CD8-positive, alpha-beta memory T cell (primary cell): ENCODE results near the gene GADD45A. TPM values are rescaled to one million over a fixed set of nuclear protein-coding genes. Genes with fewer than 3 reads are reported as not detected.

Source experiments
- CTCF ChIA-PET: fragments of 350-600 bp; sonication (Branson Sonifier 250); formaldehyde crosslinking; loops from one replicate; lab custom pipeline; 2021; ENCODE audit warnings: antibody characterized with exemption; lab: Charles Lee
- POLR2A ChIA-PET: fragments of 350-600 bp; sonication (Branson Sonifier 250); formaldehyde crosslinking; loops from one replicate; lab custom pipeline; 2021; ENCODE audit warnings: antibody characterized with exemption; lab: Charles Lee
- DNase-seq, 5 donors: peaks; one replicate each; pipeline versions ENCODE4 v3.0.0 to v3.0.0-alpha.2; 2020 to 2022; ENCODE audit warnings: mixed read lengths in 1 of 5
- H3K27ac ChIP-seq: one replicate; pipeline ENCODE4 v1.7.0; 2013; ENCODE audit warnings: low read depth, mild to moderate bottlenecking, low read length, moderate library complexity
- H3K27me3 ChIP-seq: 2 replicates; pipeline ENCODE4 v1.7.0; 2013; ENCODE audit warnings: low read length, mild to moderate bottlenecking; ENCODE audit not compliant: insufficient read depth, poor library complexity, severe bottlenecking
- H3K36me3 ChIP-seq: 2 replicates; pipeline ENCODE4 v1.7.0; 2013; ENCODE audit warnings: mild to moderate bottlenecking, low read length, moderate library complexity; ENCODE audit not compliant: insufficient read depth
- H3K4me1 ChIP-seq: 2 replicates; pipeline ENCODE4 v1.7.0; 2013; ENCODE audit warnings: mild to moderate bottlenecking, low read length, moderate library complexity; ENCODE audit not compliant: insufficient read depth
- H3K4me3 ChIP-seq: 2 replicates; pipeline ENCODE4 v1.7.0; 2013; ENCODE audit warnings: mild to moderate bottlenecking, low read length
- H3K9me3 ChIP-seq: 2 replicates; pipeline ENCODE4 v1.7.0; 2013; ENCODE audit warnings: mild to moderate bottlenecking, low read length
- H3K27ac Mint-ChIP-seq, 8 donors: one replicate each; pipeline ENCODE4 v1.8.0; 2020 to 2021; ENCODE audit warnings: mixed read lengths in 8 of 8, mild to moderate bottlenecking in 6 of 8, inconsistent platforms in 3 of 8, moderate library complexity in 3 of 8
- H3K27me3 Mint-ChIP-seq, 2 donors: one replicate each; pipeline ENCODE4 v1.8.0; 2020 to 2021; ENCODE audit warnings: mixed read lengths in 2 of 2, mild to moderate bottlenecking in 1 of 2, moderate library complexity in 1 of 2
- H3K36me3 Mint-ChIP-seq, 3 donors: one replicate each; pipeline ENCODE4 v1.8.0; 2020 to 2021; ENCODE audit warnings: mixed read lengths in 3 of 3, inconsistent platforms in 1 of 3, mild to moderate bottlenecking in 1 of 3
- H3K4me1 Mint-ChIP-seq, 3 donors: one replicate each; pipeline ENCODE4 v1.8.0; 2020 to 2021; ENCODE audit warnings: mixed read lengths in 3 of 3, inconsistent platforms in 1 of 3, mild to moderate bottlenecking in 1 of 3
- H3K4me3 Mint-ChIP-seq, 7 donors: one replicate each; pipeline ENCODE4 v1.8.0; 2020 to 2021; ENCODE audit warnings: mixed read lengths in 7 of 7, mild to moderate bottlenecking in 6 of 7, moderate library complexity in 4 of 7, inconsistent platforms in 2 of 7
- H3K9me3 Mint-ChIP-seq, 5 donors: one replicate each; pipeline ENCODE4 v1.8.0; 2020 to 2022; ENCODE audit warnings: mixed read lengths in 5 of 5, mild to moderate bottlenecking in 3 of 5, moderate library complexity in 2 of 5, inconsistent platforms in 1 of 5
- polyA plus RNA-seq: library from polyadenylated mRNA; unstranded; fragments of 300-500 nt; fragmentation: Illumina TruSeq; gene quantifications from one replicate; pipeline ENCODE4 v1.2.3, GENCODE V29; 2021
- total RNA-seq, 2 experiments: library from RNA; stranded (reverse); gene quantifications; one replicate each; pipeline ENCODE4 v1.2.3, GENCODE V29; 2021

The GADD45A gene
- total and polyA plus RNA-seq, 3 experiments from 2014 or later = 9.8 to 36.2 (median 35.2) TPM

- no peak for DNase-seq
- Histone ChIP-seq H3K27me3 (no peaks in the 10 kb centered on the region), H3K4me3 (no peak overlapping the region), H3K27ac (no peak overlapping the region), H3K4me1 (no peaks in the 10 kb centered on the region), H3K36me3 (no peaks in the 10 kb centered on the region), H3K9me3 (no peaks in the 10 kb centered on the region)
- H3K4me3 Mint-ChIP-seq = no peak overlapping the region
- CTCF ChIA-PET = no interaction called here
- no peaks in the 10 kb centered on the region for H3K36me3 Mint-ChIP-seq
- peaks cover 0 to 7% of the 10 kb centered on the region in 2 donors for H3K27me3 Mint-ChIP-seq
- no peak overlapping the region for H3K27ac Mint-ChIP-seq
- no peaks in the 10 kb centered on the region for H3K4me1 Mint-ChIP-seq
- POLR2A ChIA-PET = no interaction called here
- H3K9me3 Mint-ChIP-seq = no peaks in the 10 kb centered on the region
Measured at GRCh38 chr1:67647036-67647798, 37.8 kb upstream of the GADD45A start.

GRCh38 chr1:67647814-67648358, 37.1 kb upstream of the GADD45A start:
- Histone ChIP-seq H3K4me3 (no peak overlapping the region), H3K27ac (no peak overlapping the region), H3K27me3 (no peaks in the 10 kb centered on the region), H3K4me1 (no peaks in the 10 kb centered on the region), H3K36me3 (no peaks in the 10 kb centered on the region), H3K9me3 (no peaks in the 10 kb centered on the region)
- Mint-ChIP-seq H3K36me3 (no peaks in the 10 kb centered on the region), H3K27ac (no peak overlapping the region), H3K9me3 (no peaks in the 10 kb centered on the region), H3K27me3 (peaks cover 0 to 7% of the 10 kb centered on the region in 2 donors), H3K4me1 (peaks cover 0 to 2% (median 0%) of the 10 kb centered on the region in 3 donors), H3K4me3 (no peak overlapping the region)
- no peak for DNase-seq
- POLR2A ChIA-PET = no interaction called here
- CTCF ChIA-PET = no interaction called here

- Mint-ChIP-seq H3K4me3 (no peak overlapping the region), H3K27ac (no peak overlapping the region), H3K27me3 (peaks cover 0 to 11% of the 10 kb centered on the region in 2 donors), H3K4me1 (peaks cover 0 to 3% (median 0%) of the 10 kb centered on the region in 3 donors), H3K36me3 (no peaks in the 10 kb centered on the region), H3K9me3 (no peaks in the 10 kb centered on the region)
- Histone ChIP-seq H3K4me1 (no peaks in the 10 kb centered on the region), H3K4me3 (no peak overlapping the region), H3K36me3 (no peaks in the 10 kb centered on the region), H3K9me3 (no peaks in the 10 kb centered on the region), H3K27ac (no peak overlapping the region), H3K27me3 (no peaks in the 10 kb centered on the region)
- no peak for DNase-seq
- CTCF ChIA-PET = no interaction called here
- POLR2A ChIA-PET = no interaction called here
Measured at GRCh38 chr1:67648582-67649326, 36.2 kb upstream of the GADD45A start.

- H3K4me3 Mint-ChIP-seq = no peak overlapping the region
- H3K27me3 Mint-ChIP-seq = peaks cover 0 to 11% of the 10 kb centered on the region in 2 donors
- POLR2A ChIA-PET = no interaction called here
- CTCF ChIA-PET = no interaction called here
- H3K4me1 Mint-ChIP-seq = peaks cover 0 to 3% (median 0%) of the 10 kb centered on the region in 3 donors
- Histone ChIP-seq H3K27ac (no peak overlapping the region), H3K27me3 (no peaks in the 10 kb centered on the region), H3K4me1 (no peaks in the 10 kb centered on the region), H3K4me3 (no peak overlapping the region), H3K36me3 (no peaks in the 10 kb centered on the region), H3K9me3 (no peaks in the 10 kb centered on the region)
- no peaks in the 10 kb centered on the region for H3K36me3 Mint-ChIP-seq
- H3K9me3 Mint-ChIP-seq = no peaks in the 10 kb centered on the region
- H3K27ac Mint-ChIP-seq = no peak overlapping the region
- DNase-seq = no peak
Measured at GRCh38 chr1:67650061-67650460, 34.9 kb upstream of the GADD45A start.

GRCh38 chr1:67651031-67651430, 34.0 kb upstream of the GADD45A start:
- Histone ChIP-seq H3K27ac (no peak overlapping the region), H3K4me3 (no peak overlapping the region), H3K27me3 (no peaks in the 10 kb centered on the region), H3K4me1 (no peaks in the 10 kb centered on the region), H3K9me3 (no peaks in the 10 kb centered on the region), H3K36me3 (no peaks in the 10 kb centered on the region)
- H3K4me3 Mint-ChIP-seq = no peak overlapping the region
- ChIA-PET CTCF (no interaction called here), POLR2A (no interaction called here)
- H3K27me3 Mint-ChIP-seq = peaks cover 0 to 11% of the 10 kb centered on the region in 2 donors
- no peaks in the 10 kb centered on the region for H3K36me3 Mint-ChIP-seq
- H3K4me1 Mint-ChIP-seq = peaks cover 0 to 3% (median 0%) of the 10 kb centered on the region in 3 donors
- no peak for DNase-seq
- no peak overlapping the region for H3K27ac Mint-ChIP-seq
- no peaks in the 10 kb centered on the region for H3K9me3 Mint-ChIP-seq

GRCh38 chr1:67652800-67653199, 32.2 kb upstream of the GADD45A start:
- peaks cover 0 to 14% of the 10 kb centered on the region in 2 donors for H3K27me3 Mint-ChIP-seq
- H3K36me3 Mint-ChIP-seq = no peaks in the 10 kb centered on the region
- no peak for DNase-seq
- no peaks in the 10 kb centered on the region for H3K9me3 Mint-ChIP-seq
- Histone ChIP-seq H3K36me3 (no peaks in the 10 kb centered on the region), H3K9me3 (no peaks in the 10 kb centered on the region), H3K4me1 (no peaks in the 10 kb centered on the region), H3K27ac (no peak overlapping the region), H3K27me3 (no peaks in the 10 kb centered on the region), H3K4me3 (no peak overlapping the region)
- no peak overlapping the region for H3K4me3 Mint-ChIP-seq
- H3K27ac Mint-ChIP-seq = peak overlapping the region in 1 of 8 donors; percentile 24
- POLR2A ChIA-PET = no interaction called here
- CTCF ChIA-PET = no interaction called here
- H3K4me1 Mint-ChIP-seq = peaks cover 0 to 3% (median 0%) of the 10 kb centered on the region in 3 donors

GRCh38 chr1:67653304-67653703, 31.7 kb upstream of the GADD45A start:
- no peaks in the 10 kb centered on the region for H3K27me3 ChIP-seq
- Mint-ChIP-seq H3K4me1 (peaks cover 0 to 3% (median 0%) of the 10 kb centered on the region in 3 donors), H3K27me3 (peaks cover 2 to 17% of the 10 kb centered on the region in 2 donors), H3K4me3 (no peak overlapping the region), H3K9me3 (no peaks in the 10 kb centered on the region), H3K27ac (no peak overlapping the region), H3K36me3 (no peaks in the 10 kb centered on the region)
- no peak for DNase-seq
- CTCF ChIA-PET = no interaction called here
- H3K4me1 ChIP-seq = no peaks in the 10 kb centered on the region
- no peaks in the 10 kb centered on the region for H3K9me3 ChIP-seq
- no peak overlapping the region for H3K4me3 ChIP-seq
- no peaks in the 10 kb centered on the region for H3K36me3 ChIP-seq
- no peak overlapping the region for H3K27ac ChIP-seq
- POLR2A ChIA-PET = no interaction called here

- ChIA-PET CTCF (no interaction called here), POLR2A (no interaction called here)
- no peak overlapping the region for H3K4me3 Mint-ChIP-seq
- no peak for DNase-seq
- Histone ChIP-seq H3K36me3 (no peaks in the 10 kb centered on the region), H3K9me3 (no peaks in the 10 kb centered on the region), H3K27ac (no peak overlapping the region), H3K4me3 (no peak overlapping the region), H3K27me3 (no peaks in the 10 kb centered on the region), H3K4me1 (no peaks in the 10 kb centered on the region)
- peaks cover 9 to 34% of the 10 kb centered on the region in 2 donors for H3K27me3 Mint-ChIP-seq
- no peaks in the 10 kb centered on the region for H3K9me3 Mint-ChIP-seq
- peaks cover 0 to 6% (median 0%) of the 10 kb centered on the region in 3 donors for H3K36me3 Mint-ChIP-seq
- peaks cover 0 to 3% (median 0%) of the 10 kb centered on the region in 3 donors for H3K4me1 Mint-ChIP-seq
- H3K27ac Mint-ChIP-seq = no peak overlapping the region
Measured at GRCh38 chr1:67655581-67655980, 29.4 kb upstream of the GADD45A start.
